ENCODE measurements around the gene TMCC2. TPM values are rescaled to one million over a fixed set of nuclear protein-coding genes. Genes with fewer than 3 reads are reported as not detected.

Gene TMCC2
- total RNA-seq, 2 experiments from 2014 or later = 9.8 to 10.1 TPM

DNA sequence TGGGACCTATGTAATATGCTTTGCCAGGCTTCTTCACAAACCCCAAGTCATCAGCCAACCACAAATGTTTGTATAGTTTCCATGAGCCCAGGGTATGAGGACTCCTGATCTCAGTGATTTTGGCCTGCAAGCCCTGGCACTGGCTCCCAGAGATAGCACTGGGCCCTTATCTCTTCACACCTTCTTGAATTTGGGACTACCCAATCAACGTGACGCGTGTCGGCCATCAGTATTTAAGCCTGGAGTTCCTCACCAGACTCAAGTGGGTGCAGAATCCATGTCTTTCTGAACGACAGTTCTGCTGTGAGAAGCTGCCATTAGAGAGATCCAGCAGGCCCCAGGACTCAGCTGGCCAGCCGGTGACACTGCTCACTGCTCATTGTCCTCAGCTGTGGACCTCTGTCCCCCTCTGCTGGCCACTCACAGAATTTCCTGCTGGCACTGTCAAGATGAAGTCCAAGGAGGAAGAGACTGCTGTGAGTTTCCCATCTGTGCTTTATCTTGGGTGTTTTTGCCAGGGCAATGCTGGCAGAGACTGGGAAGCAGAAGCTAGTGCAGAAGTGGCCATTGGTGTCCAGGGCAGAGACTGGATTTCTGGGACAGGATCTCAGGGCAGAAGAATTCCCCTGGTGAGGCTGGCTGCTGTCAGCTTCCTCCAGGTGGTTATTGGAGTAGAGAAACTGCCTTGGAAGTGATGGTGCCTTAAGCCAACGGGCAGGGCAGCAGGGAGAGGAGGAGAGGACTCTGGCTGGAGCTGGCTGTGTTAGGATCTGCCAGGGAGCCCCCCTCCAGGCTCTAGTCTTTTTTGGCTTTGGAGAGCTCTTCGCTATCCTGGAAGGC is 28.4 kb downstream of the TMCC2 start:
- POLR2A ChIA-PET = interaction anchor here (1.4 to 2.0 kb wide), 2 partner anchors 10 to 27 kb away, joined by 3 to 10 read pairs; no protein-coding TSS in a partner anchor
- DNase-seq = peak; percentile 92
- no peak overlapping the region for H3K27ac Mint-ChIP-seq
- no peaks in the 10 kb centered on the region for H3K4me1 Mint-ChIP-seq (ENCODE audit: low read depth)
- intact Hi-C loops (cut with micrococcal nuclease) = loop anchor here (1.0 to 10.0 kb wide), 5 partner anchors 27 to 451 kb away; no protein-coding TSS in a partner anchor
- no peaks in the 10 kb centered on the region for H3K9me3 Mint-ChIP-seq
- no peaks in the 10 kb centered on the region for H3K36me3 Mint-ChIP-seq
- peaks cover 4% of the 10 kb centered on the region for H3K27me3 Mint-ChIP-seq
- H3K4me3 Mint-ChIP-seq = no peak overlapping the region
- CTCF ChIA-PET = interaction anchor here (0.5 to 13.7 kb wide), 52 partner anchors 9 to 449 kb away, joined by 3 to 338 read pairs (median 5); partner anchors contain the start of genes DSTYK, RBBP5 and TMCC2

DNA sequence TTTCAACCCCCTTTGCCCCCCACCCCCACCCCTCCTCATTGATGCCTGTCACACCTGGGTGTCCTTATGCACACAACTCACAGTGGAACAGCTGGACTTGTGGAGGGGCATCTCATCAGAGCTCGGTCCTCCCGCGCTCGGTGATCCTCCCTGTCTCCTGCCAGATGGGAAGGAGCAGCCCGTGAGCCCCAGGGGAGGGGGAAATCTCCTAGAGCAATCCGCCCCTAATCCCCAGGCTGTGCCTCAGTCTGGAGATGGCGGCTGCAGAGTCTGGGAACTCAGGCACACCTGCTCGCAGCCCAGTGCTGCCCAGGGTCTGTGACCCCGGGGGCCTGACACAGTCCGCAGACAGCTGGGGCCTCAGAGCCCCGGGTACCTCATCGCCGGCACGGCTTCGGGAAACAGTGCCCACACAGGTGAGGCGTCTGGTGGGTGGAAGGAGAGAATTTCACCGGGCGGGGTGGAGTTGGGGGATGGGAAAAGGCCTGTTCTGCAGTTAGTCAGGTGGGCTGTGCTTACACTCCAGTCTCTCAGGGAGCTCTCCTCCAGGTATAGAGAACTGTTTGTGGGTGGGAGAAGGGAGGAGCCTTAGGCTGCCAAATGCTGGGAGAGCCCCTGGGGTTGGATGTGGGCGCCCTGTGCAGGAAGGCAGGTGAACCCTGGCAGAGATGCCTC is 29.3 kb downstream of the TMCC2 start:
- Mint-ChIP-seq H3K4me3 (no peak overlapping the region), H3K27me3 (peaks cover 1% of the 10 kb centered on the region), H3K4me1 (ENCODE audit: low read depth) (peaks cover 9% of the 10 kb centered on the region), H3K27ac (no peak overlapping the region), H3K36me3 (no peaks in the 10 kb centered on the region), H3K9me3 (no peaks in the 10 kb centered on the region)
- CTCF ChIA-PET = interaction anchor here (0.6 to 13.7 kb wide), 44 partner anchors 8 to 450 kb away, joined by 3 to 338 read pairs (median 5); partner anchors contain the start of genes RBBP5 and TMCC2
- POLR2A ChIA-PET = interaction anchor here (1.4 to 2.0 kb wide), 2 partner anchors 27 to 28 kb away, joined by 5 to 10 read pairs; no protein-coding TSS in a partner anchor
- intact Hi-C loops (cut with micrococcal nuclease) = loop anchor here (1.0 to 10.0 kb wide), 5 partner anchors 28 to 452 kb away; no protein-coding TSS in a partner anchor
- no peak for DNase-seq

DNA sequence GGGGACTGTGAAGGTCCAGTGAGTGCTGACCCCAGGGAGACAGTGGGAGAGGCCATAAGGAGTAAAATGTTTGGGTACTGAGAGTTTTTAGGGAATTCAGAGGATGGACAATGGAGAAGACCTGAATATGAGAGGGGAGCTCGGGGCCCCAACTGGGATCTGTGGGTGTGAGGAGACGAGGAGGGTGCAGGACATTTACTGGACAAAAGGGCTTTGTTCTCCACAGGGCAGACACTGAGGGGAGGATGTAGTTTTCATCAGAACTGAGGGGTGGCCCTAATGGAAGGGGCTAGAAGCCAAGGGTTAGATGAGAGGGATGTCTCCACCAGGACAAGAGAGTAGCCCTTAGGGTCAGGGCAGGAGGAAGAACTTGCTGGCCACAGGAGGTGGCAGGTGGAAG is 30.0 kb downstream of the TMCC2 start:
- DNase-seq = no peak
- Mint-ChIP-seq H3K4me1 (ENCODE audit: low read depth) (peaks cover 13% of the 10 kb centered on the region), H3K27ac (no peak overlapping the region), H3K9me3 (no peaks in the 10 kb centered on the region), H3K4me3 (no peak overlapping the region), H3K36me3 (no peaks in the 10 kb centered on the region), H3K27me3 (peaks cover 1% of the 10 kb centered on the region)
- ChIA-PET CTCF (interaction anchor here (1.1 to 13.7 kb wide), 12 partner anchors 13 to 281 kb away, joined by 3 to 338 read pairs (median 18); partner anchors contain the start of gene TMCC2), POLR2A (interaction anchor here (1.4 kb wide), 1 partner anchor 28 kb away, joined by 5 read pairs; no protein-coding TSS in a partner anchor)
- intact Hi-C loops (cut with micrococcal nuclease) = loop anchor here (5.0 to 10.0 kb wide), 3 partner anchors 115 to 453 kb away; no protein-coding TSS in a partner anchor

DNA sequence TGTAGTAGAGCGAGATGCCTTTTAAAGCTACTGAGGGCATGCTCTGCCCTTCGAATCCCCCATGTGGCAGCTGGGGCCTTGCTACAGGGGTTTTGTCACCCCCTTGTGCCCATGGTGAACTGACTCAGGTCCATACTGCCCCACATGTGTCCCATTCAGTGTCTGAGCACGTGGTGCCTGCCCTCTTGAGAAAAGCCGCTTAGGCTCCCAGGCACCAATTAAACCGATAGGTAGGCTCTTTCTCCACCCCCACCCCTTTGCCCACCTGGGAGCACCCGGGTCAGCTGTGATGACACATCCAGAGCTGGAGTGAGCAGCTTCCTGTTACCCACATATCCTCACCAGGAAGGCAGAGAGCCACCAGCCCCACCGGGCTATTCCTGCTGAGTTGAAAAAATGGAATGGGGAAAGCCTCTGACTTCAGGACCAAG is 30.5 kb downstream of the TMCC2 start:
- POLR2A ChIA-PET = interaction anchor here (0.6 to 1.4 kb wide), 2 partner anchors 29 to 74 kb away, joined by 3 to 5 read pairs; no protein-coding TSS in a partner anchor
- Mint-ChIP-seq H3K4me3 (no peak overlapping the region), H3K9me3 (no peaks in the 10 kb centered on the region), H3K4me1 (ENCODE audit: low read depth) (peaks cover 16% of the 10 kb centered on the region), H3K36me3 (no peaks in the 10 kb centered on the region), H3K27ac (no peak overlapping the region), H3K27me3 (peaks cover 1% of the 10 kb centered on the region)
- intact Hi-C loops (cut with micrococcal nuclease) = loop anchor here (5.0 to 10.0 kb wide), 3 partner anchors 116 to 453 kb away; no protein-coding TSS in a partner anchor
- CTCF ChIA-PET = interaction anchor here (1.1 to 13.7 kb wide), 7 partner anchors 15 to 269 kb away, joined by 3 to 338 read pairs (median 21); partner anchors contain the start of gene TMCC2
- no peak for DNase-seq

DNA sequence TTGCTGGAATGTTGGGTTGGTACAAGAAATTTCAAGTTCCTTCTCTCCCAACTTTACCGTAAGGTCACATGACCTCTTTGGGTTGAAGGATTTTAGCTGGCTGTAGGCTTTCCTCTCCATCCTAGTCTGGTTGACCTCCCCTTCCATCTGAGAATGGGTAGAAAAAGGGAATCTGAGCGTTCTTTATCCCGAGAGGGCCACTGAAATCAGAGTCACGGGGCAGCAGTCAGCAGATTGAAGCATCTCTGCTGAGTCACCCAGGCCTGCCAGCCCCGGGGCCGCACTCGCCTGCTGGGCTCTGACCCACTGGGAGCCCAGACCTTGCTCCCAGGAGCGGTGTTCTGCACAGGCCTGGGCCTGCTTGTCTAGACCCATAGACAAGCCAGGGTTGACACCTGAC is 31.0 kb downstream of the TMCC2 start:
- POLR2A ChIA-PET = interaction anchor here (0.6 to 1.4 kb wide), 2 partner anchors 29 to 74 kb away, joined by 3 to 5 read pairs; no protein-coding TSS in a partner anchor
- H3K36me3 Mint-ChIP-seq = no peaks in the 10 kb centered on the region
- CTCF ChIA-PET = interaction anchor here (1.0 to 13.7 kb wide), 9 partner anchors 11 to 287 kb away, joined by 3 to 338 read pairs (median 7); partner anchors contain the start of gene TMCC2
- H3K4me1 Mint-ChIP-seq (ENCODE audit: low read depth) = peaks cover 16% of the 10 kb centered on the region
- no peak overlapping the region for H3K4me3 Mint-ChIP-seq
- peaks cover 1% of the 10 kb centered on the region for H3K27me3 Mint-ChIP-seq
- no peak for DNase-seq
- H3K27ac Mint-ChIP-seq = no peak overlapping the region
- H3K9me3 Mint-ChIP-seq = no peaks in the 10 kb centered on the region
- intact Hi-C loops (cut with micrococcal nuclease) = loop anchor here (5.0 to 10.0 kb wide), 3 partner anchors 116 to 454 kb away; no protein-coding TSS in a partner anchor

DNA sequence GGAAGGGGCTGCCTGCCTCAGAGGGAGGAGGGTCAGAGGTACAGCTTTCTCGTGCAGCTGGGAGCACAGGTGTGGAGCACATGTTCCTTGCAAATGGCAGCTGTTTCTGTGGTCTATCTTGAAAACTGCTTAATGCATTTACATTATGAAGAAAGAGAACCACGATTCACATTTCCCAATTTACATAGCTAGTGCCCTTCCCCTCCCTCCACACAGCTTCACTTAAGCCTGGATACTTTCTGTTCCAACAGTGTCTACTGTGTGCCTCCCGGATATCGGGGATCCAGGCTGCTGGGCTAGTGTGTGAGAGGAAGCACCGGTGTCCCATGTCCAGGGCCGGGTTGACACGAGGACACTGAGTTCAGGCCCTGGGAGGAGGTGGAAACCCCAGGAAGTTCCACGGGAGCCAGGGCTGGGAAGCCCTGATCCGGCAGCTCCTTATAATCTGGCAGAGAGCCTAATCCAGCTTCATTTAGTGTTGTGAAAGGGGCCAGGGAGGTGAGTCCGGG is 31.6 kb downstream of the TMCC2 start:
- DNase-seq = no peak
- H3K9me3 Mint-ChIP-seq = no peaks in the 10 kb centered on the region
- H3K27ac Mint-ChIP-seq = no peak overlapping the region
- intact Hi-C loops (cut with micrococcal nuclease) = loop anchor here (5.0 to 10.0 kb wide), 3 partner anchors 117 to 455 kb away; no protein-coding TSS in a partner anchor
- H3K36me3 Mint-ChIP-seq = no peaks in the 10 kb centered on the region
- no peak overlapping the region for H3K4me3 Mint-ChIP-seq
- peaks cover 1% of the 10 kb centered on the region for H3K27me3 Mint-ChIP-seq
- ChIA-PET POLR2A (interaction anchor here (1.2 kb wide), 1 partner anchor 30 kb away, joined by 5 read pairs; no protein-coding TSS in a partner anchor), CTCF (interaction anchor here (0.9 to 13.7 kb wide), 9 partner anchors 11 to 288 kb away, joined by 3 to 338 read pairs (median 5); partner anchors contain the start of genes NUAK2 and TMCC2)
- peaks cover 16% of the 10 kb centered on the region for H3K4me1 Mint-ChIP-seq (ENCODE audit: low read depth)

DNA sequence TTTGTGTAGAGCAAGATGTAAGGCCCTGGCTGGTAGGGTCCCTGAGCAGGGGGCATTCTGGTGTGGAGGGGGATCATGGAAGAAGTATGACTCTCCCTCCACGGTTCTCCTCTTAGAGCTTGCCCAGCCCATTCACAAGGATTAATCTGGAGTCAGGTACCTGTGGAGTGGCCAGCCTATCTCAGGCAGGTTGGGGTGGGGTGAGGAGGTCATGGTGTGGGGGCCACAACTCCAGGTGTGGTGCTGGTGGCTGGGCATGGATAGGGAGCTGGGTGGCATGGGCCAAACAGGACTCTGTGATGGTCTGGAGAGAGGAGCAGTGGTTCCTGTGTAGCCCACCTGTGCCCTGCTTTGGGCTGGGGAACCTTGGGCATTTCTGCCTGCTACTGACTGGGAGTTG is 32.3 kb downstream of the TMCC2 start:
- POLR2A ChIA-PET = interaction anchor here (1.2 to 1.6 kb wide), 2 partner anchors 22 to 31 kb away, joined by 4 to 5 read pairs; no protein-coding TSS in a partner anchor
- no peak for DNase-seq

DNA sequence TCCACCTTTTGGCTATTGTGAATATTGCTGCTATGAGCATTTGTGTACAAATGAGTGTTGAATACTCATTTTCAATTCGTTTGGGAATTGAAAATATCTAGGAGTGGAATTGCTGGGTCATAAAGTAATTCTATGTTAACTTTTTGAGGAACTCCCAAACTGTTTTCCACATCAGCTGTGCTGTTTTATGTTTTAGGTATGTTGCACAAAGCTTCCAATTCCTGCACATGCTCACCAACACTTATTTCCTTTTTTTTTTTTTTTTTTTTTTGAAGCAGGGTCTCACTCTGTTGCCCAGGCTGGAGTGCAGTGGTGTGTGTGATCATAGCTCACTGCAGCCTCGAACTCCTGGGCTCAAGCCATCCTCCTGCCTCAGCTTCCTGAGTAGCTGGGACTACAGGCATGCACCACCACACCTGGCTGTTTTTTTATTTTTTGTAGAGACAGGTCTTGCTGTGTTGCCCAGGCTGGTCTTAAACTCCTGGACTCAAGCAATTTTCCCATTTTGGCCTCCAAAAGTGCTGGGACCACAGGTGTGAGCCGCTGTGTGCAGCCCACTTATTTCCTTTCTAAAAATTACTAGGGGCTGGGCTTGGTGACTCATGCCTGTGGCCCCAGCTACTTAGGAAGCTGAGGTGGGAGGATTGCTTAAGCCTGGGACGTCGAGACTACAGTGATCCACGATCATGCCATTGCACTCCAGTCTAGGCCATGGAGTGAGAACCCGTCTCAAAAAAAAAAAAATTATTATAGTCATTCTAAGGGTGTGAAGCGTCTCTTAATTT is 33.4 kb downstream of the TMCC2 start:
- ChIA-PET POLR2A (interaction anchor here (1.6 kb wide), 1 partner anchor 23 kb away, joined by 4 read pairs; no protein-coding TSS in a partner anchor), CTCF (interaction anchor here (0.5 to 13.7 kb wide), 13 partner anchors 9 to 909 kb away, joined by 3 to 338 read pairs (median 4); partner anchors contain the start of gene TMCC2)
- Mint-ChIP-seq H3K36me3 (no peaks in the 10 kb centered on the region), H3K27ac (no peak overlapping the region), H3K4me3 (no peak overlapping the region), H3K27me3 (peaks cover 1% of the 10 kb centered on the region), H3K9me3 (no peaks in the 10 kb centered on the region), H3K4me1 (ENCODE audit: low read depth) (peaks cover 16% of the 10 kb centered on the region)
- peak; percentile 31 for DNase-seq
- intact Hi-C loops (cut with micrococcal nuclease) = no loop called here

More for the DNA sequence above, 32.3 kb downstream of the TMCC2 start:
- H3K27ac Mint-ChIP-seq = no peak overlapping the region
- H3K9me3 Mint-ChIP-seq = no peaks in the 10 kb centered on the region
- peaks cover 16% of the 10 kb centered on the region for H3K4me1 Mint-ChIP-seq (ENCODE audit: low read depth)
- CTCF ChIA-PET = interaction anchor here (0.9 to 13.7 kb wide), 12 partner anchors 10 to 288 kb away, joined by 3 to 338 read pairs (median 4); partner anchors contain the start of genes NUAK2 and TMCC2
- H3K27me3 Mint-ChIP-seq = peaks cover 1% of the 10 kb centered on the region
- H3K36me3 Mint-ChIP-seq = no peaks in the 10 kb centered on the region
- no peak overlapping the region for H3K4me3 Mint-ChIP-seq
- intact Hi-C loops (cut with micrococcal nuclease) = loop anchor here (5.0 to 10.0 kb wide), 3 partner anchors 118 to 455 kb away; no protein-coding TSS in a partner anchor

DNA sequence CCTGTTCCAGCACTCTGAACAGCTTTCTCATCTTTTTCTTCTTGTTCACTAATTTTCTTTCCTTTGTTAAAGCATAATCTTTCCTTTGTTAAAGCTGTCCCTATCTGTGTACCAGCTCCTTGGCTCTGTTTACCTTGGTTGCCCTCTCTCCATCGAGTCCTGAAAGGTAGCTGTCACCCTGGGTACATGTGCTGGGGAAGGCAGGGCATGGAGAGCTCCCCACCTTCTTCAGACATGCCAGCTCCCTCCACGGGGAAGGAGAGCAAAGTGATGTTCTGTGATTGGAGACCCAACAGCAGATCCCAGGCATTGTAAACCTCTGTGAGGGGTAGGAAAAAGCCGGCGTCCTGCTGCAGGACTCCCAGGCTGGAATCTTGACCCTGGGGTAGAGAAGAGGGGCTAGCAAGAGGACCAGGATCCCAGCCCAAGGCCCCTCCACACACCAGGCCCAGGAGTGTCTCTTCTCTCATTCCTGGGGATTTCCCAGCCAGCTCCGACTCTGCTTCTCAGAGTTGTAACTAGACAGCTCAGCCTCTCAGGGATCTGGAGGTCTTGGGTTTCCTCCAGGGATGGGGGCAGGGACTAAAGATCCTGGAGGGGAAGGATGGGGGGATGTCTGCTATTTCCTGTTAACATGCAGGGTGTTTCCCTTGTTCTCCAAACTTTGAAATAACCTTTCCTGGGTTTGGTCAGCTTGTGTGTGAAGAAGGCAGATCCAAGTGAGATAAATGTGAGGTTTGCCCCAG is 34.4 kb downstream of the TMCC2 start:
- POLR2A ChIA-PET = interaction anchor here (1.2 kb wide), 1 partner anchor 32 kb away, joined by 4 read pairs; no protein-coding TSS in a partner anchor
- peaks cover 16% of the 10 kb centered on the region for H3K4me1 Mint-ChIP-seq (ENCODE audit: low read depth)
- intact Hi-C loops (cut with micrococcal nuclease) = no loop called here

More for the DNA sequence above, 34.4 kb downstream of the TMCC2 start:
- no peak overlapping the region for H3K4me3 Mint-ChIP-seq
- no peaks in the 10 kb centered on the region for H3K27me3 Mint-ChIP-seq
- no peaks in the 10 kb centered on the region for H3K9me3 Mint-ChIP-seq
- no peak for DNase-seq
- no peak overlapping the region for H3K27ac Mint-ChIP-seq
- CTCF ChIA-PET = interaction anchor here (0.5 to 13.7 kb wide), 12 partner anchors 11 to 910 kb away, joined by 3 to 338 read pairs (median 4); partner anchors contain the start of genes RBBP5 and TMCC2
- no peaks in the 10 kb centered on the region for H3K36me3 Mint-ChIP-seq

Data from activated CD4-positive, alpha-beta memory T cell treated with anti-CD3 and anti-CD28 coated beads for 36 hours (primary cell).